ENCODE results near the gene CTIF. TPM values are rescaled to one million over a fixed set of nuclear protein-coding genes. Genes with fewer than 3 reads are reported as not detected.
A peak's percentile ranks its signal among the peaks of the same experiment; 100 is the strongest.

Gene CTIF
- total RNA-seq, 3 donors from 2014 or later = 13.2 to 50.3 (median 19.6) TPM

DNA sequence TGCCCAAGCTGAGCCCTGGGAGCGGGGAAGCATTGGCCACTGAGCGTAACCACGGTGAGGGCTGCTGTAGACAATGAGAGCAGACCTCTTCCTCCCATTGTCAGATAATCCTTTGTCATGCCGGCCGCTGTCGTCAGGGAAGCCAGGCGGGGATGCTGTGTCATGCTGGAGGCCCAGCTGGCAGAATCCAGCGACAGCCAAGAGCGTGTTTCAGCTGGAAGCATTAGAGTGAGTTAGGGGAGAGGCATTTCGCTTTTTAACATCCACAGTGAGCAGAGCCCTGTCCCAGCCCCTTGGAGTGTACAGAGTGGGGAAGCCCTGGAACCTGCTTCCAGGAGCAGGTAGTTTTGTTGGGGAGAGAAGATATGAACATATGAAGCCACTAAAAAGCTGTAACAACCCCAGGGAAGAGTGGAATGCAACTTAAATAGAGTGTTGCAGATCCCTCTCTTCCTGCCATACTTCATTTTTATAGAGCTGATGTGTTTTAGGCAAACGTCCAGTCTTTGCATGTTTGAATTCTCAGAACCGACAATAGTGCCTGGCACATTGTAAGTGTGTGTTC is 7.0 kb downstream of the CTIF start:
- DNase-seq (peak in 2 of 3 donors; percentile 26 to 32), ATAC-seq (no peak)
- no peaks in the 10 kb centered on the region for H3K4me1 ChIP-seq (ENCODE audit: low read depth)
- intact Hi-C loops (cut with DNase I, micrococcal nuclease) = no loop called here
- no peaks in the 10 kb centered on the region for H3K36me3 ChIP-seq (ENCODE audit: low read depth)
- no peak overlapping the region for H3K4me3 ChIP-seq
- H3K9me3 ChIP-seq = no peaks in the 10 kb centered on the region
- TF ChIP-seq, protein P1, sequence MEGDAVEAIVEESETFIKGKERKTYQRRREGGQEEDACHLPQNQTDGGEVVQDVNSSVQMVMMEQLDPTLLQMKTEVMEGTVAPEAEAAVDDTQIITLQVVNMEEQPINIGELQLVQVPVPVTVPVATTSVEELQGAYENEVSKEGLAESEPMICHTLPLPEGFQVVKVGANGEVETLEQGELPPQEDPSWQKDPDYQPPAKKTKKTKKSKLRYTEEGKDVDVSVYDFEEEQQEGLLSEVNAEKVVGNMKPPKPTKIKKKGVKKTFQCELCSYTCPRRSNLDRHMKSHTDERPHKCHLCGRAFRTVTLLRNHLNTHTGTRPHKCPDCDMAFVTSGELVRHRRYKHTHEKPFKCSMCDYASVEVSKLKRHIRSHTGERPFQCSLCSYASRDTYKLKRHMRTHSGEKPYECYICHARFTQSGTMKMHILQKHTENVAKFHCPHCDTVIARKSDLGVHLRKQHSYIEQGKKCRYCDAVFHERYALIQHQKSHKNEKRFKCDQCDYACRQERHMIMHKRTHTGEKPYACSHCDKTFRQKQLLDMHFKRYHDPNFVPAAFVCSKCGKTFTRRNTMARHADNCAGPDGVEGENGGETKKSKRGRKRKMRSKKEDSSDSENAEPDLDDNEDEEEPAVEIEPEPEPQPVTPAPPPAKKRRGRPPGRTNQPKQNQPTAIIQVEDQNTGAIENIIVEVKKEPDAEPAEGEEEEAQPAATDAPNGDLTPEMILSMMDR (IDR thresholded peaks at IDR 0.05) = no peak

DNA sequence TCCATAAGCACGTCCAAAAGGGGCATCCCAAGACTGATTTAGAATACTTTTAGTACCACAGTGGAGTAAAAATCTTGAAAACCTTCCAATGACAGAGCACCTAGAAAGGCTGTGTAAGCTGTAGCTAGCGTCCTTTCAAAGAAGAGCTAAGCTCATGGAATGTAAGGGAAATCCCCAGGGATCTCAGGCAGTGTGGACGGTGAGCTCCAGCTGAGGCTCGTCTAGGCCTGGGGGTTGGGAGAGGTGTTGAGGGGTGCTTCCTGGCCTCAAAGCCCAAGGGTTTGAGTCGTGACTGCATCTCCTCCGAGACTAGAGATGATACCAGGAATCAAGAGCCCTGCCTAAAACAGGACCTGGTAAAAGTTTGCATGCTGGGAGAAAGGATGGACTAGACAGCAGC is 7.6 kb downstream of the CTIF start:
- intact Hi-C loops (cut with DNase I, micrococcal nuclease) = no loop called here
- no peaks in the 10 kb centered on the region for H3K36me3 ChIP-seq (ENCODE audit: low read depth)
- no peak overlapping the region for H3K4me3 ChIP-seq
- no peaks in the 10 kb centered on the region for H3K9me3 ChIP-seq
- H3K4me1 ChIP-seq (ENCODE audit: low read depth) = no peaks in the 10 kb centered on the region
- TF ChIP-seq, protein P1 (IDR thresholded peaks at IDR 0.05) = no peak
- no peak for DNase-seq
- ATAC-seq = no peak

DNA sequence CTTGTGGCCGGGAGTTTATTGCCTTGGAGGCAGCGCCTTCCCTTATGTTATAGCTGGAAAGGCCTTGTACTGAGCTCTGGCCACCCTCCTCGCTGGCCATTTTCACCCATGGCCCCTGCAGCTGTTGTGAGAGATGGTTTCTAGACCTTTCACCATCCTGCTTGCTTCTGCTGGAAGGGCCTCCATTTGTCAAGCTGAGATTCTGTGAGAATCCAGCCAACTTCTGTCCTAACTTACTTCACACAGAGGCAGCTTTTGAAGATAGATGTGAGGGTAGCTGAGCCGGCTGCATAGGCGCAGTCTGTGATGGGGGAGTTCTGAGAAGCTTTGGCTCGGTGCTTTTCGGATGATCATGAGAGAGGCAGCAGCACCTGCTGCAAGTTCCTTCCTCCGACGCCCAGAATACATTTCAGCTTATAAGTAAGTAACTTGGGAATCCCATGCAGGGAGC is 8.7 kb downstream of the CTIF start:
- no peaks in the 10 kb centered on the region for H3K4me1 ChIP-seq (ENCODE audit: low read depth)
- TF ChIP-seq, protein P1 (IDR thresholded peaks at IDR 0.05) = no peak
- no peak for ATAC-seq
- no peak for DNase-seq
- no peak overlapping the region for H3K4me3 ChIP-seq
- intact Hi-C loops (cut with DNase I, micrococcal nuclease) = no loop called here
- no peaks in the 10 kb centered on the region for H3K9me3 ChIP-seq
- H3K36me3 ChIP-seq (ENCODE audit: low read depth) = no peaks in the 10 kb centered on the region

DNA sequence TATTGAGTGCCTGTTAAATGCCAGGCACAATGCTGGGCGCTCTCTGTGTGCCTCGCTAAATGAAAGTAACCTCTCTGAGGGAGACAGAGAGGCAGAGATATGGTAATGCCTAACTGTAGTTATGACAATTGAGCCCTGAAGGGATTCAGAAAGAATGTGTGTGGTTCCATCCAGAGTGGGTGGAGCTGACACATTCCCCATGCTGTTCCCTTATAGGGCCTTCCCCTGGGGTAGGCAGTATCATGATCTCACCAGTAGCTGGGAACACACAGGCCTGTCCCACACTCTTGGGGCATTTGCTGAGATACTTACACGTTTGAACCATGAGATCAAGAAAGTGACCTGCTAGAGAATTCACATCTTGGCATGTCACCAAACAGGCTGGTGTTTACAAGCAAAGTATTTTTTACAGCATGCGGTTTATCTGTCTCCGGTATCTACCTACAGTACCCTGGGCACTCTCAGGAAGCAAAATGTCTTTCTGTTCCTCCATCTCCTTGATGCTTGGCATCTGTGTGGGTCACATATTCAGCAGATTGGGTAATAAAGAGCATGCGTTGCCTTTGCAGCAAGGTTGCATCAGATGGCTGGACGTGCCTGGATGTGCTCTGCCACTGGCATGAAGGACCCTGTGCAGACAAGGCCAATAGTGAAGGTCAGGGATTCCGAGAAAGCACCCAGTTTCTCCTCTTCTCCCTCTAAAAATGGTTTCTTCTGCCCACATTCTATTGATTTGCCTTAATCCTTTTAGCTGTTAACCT is 9.4 kb downstream of the CTIF start:
- DNase-seq = no peak
- Histone ChIP-seq H3K36me3 (ENCODE audit: low read depth) (no peaks in the 10 kb centered on the region), H3K9me3 (no peaks in the 10 kb centered on the region), H3K4me3 (no peak overlapping the region), H3K4me1 (ENCODE audit: low read depth) (no peaks in the 10 kb centered on the region)
- intact Hi-C loops (cut with DNase I, micrococcal nuclease) = no loop called here
- peak; percentile 48 for ATAC-seq
- TF ChIP-seq, protein P1 (IDR thresholded peaks at IDR 0.05) = no peak

DNA sequence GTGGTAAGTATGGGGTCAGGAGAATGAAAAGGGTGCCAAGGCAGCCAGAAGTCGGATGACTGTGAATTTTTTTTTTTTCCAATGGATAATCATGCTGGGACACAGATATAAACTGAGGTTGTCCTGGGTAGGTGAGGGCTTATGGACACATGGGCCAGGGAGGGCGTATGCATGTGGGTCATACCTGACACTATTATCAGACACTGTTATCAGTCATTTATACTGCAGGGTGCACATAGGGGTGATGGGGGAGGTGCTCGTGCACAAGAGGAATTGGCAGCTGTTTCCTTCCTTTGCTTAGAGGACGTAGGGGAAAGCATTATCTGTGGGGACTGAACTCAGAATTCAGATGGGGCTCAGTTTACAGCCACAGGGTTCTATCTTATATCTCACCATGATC is 10.1 kb downstream of the CTIF start:
- H3K4me1 ChIP-seq (ENCODE audit: low read depth) = no peaks in the 10 kb centered on the region
- intact Hi-C loops (cut with DNase I, micrococcal nuclease) = no loop called here
- no peaks in the 10 kb centered on the region for H3K36me3 ChIP-seq (ENCODE audit: low read depth)
- no peak for DNase-seq
- no peaks in the 10 kb centered on the region for H3K9me3 ChIP-seq
- TF ChIP-seq, protein P1 (IDR thresholded peaks at IDR 0.05) = no peak
- no peak for ATAC-seq
- no peak overlapping the region for H3K4me3 ChIP-seq

Data from mucosa of descending colon (tissue), 3 donors.